DMS114 treated with DMSO at 0.1 percent for 48 hours (cell line): ENCODE results near the gene FBXL15.

Source experiments
- DNase-seq: peaks from one replicate; lab custom pipeline; 2025; ENCODE audit not compliant: unreplicated experiment; lab: John Stamatoyannopoulos, UW

FBXL15 gene

DNA sequence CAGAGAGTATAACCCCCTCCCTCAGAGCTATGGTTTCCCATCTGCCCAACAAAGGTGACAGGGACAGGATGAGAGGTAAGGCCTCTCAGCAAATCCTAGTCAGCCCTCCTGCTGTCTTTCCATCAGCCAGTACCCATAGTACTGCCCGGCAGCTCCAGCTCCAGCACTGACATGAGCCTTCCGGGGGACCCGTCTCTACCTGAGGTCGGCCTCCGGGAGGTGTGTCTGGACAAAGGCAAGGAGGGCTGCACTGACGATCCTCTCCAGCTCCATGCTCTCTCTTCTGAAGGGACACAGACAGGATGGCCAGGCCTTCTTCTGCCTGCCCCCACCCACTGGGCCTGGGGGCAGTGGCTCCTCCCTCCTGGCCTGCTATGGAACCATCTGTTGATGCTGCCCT, 4.3 kb downstream of the FBXL15 start:
- no peak for DNase-seq

DNA sequence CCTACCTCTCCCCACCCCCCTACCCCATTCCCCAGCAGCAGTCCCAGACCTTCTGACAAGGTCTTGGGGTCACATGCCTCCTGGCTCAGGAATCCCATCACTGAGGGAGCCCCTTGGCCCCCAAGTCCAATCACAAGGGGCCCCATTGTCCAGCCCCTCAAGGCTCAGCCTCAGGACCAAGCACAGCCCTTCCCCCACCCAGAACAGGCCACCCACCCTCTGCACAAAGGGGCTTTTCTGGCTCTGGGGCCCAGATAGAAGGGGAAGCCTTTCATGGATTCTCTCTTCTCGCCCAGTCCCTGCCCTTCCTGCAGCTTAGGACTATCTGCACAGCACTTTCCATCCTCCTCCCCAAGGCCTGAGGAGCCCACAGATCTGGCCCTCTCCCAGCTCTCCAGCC, 4.8 kb downstream of the FBXL15 start:
- no peak for DNase-seq

DNA sequence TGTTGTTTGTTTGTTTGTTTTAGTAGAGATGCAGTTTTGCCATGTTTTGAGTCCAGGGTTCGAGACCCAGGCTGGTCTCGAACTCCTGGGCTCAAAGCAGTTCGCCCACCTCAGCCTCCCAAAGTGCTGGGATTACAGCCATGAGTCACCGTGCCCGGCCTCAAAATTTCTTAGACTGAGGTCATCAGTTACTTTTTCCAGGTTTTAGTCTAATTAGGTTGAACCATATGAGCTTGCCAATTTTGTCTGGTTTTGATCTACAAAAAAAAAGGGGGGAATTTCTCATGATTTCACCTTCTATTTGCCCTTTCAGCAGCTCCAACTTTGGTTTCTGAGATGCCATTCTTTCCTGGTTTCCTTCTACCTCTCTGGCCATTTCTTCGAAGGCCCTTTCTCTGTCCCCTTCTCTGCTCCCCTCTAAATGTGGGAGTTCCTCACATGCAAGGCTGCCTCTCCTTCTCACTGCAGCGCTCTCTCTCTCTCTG, 6.2 kb downstream of the FBXL15 start:
- no peak for DNase-seq

GRCh38 chr10:102429468-102429867, 8.8 kb downstream of the FBXL15 start:
- no peak for DNase-seq

DNA sequence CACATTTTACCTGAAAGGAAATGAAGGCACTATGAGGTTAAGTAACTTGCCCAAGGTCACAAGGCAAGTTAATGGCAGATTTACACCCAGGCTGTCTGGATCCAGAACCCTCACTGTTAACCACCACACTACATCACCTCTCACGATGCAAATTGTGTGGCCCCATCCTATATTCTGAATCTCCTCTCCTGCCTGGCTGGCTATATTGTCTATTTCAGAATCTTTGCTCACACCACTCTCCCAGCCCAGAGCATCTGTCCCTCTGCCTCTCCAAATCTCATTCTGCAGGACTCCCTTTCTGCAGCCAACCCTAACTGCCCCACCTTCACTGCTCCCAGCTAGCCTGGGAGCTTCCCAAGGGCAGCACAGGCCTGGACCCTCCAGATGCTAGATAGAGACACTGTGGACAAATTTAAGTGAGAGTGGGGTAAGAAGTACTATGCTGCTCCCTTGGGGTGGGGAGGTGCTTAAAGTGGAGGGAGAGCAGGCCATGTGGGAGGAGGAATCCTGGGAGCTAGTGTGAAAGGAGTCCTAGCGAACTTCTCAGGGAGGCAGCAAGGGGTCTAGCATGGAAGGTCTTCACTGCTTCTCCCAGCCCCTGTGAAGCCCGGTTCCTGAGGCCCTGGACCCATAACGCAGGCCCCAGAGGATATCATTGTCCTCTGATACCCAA, 11.0 kb downstream of the FBXL15 start:
- peak; percentile 33 for DNase-seq

DNA sequence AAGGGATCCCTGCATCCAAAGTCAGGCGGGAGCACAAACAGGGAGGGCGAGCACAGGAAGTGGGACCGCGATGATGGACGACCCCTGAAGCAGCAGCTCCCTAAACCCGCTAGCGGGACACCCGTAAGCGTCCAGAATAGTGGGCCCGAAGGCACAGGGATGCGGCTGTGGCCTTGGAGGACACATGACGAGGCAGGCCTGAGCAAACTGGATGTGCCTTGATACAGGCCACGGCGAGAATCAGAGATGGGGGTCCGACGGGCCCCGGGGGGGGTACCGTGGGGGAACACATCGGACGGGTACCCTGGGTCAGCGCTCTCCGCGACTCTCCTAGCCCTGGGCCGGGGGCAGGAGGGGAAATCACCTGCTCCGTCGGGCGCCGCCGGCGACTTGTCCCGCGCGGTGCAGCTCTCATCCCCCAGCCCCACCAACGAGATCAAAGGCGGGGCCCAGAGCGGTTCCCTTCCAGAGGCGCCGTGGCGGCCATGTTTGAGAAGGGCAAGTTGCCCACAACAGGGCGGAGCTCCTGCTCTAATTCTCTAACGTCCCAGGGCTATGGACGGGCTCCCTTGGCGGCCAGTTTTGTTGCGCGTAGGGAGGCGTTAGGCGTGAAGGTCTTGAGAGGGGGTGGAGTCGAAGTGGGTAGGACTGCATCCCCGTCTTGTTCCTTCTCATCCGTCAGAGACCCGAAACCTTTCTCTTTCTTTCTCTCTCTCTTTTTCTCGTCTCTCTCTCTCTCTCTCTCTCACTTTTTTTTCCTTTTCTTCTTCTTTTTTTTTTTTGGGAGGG, 11.7 kb downstream of the FBXL15 start, which contains the start of gene CUEDC2:
Gene CUEDC2 (minus strand): TSS at position 413 of the 789 bp plus-strand sequence. CDS start 7,386 bp downstream, outside the sequence.
- peak; percentile 97 for DNase-seq

DNA sequence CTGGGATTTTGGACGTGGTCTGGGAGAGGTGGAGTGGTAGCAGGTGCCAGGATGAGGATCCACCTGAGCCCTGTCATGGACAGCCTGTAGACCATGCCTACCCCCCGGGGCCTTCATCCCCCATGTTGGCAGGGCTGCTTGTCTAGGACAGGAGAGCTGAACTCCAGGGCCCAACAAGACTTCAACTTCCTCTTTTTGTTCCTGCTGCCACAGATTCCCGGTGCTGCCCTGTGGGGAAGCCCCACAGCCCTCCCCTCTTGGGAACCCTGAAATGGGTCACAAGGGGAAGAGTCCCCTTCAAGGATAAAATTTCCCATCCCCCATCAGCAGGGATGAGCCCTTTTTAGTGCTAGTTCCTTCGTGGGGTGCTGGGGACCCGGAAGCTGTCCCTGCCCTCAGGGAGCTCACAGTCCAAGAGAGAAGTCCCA, 13.0 kb downstream of the FBXL15 start:
- DNase-seq: no peak

GRCh38 chr10:102434394-102435132, 13.9 kb downstream of the FBXL15 start:
- no peak for DNase-seq

DNA sequence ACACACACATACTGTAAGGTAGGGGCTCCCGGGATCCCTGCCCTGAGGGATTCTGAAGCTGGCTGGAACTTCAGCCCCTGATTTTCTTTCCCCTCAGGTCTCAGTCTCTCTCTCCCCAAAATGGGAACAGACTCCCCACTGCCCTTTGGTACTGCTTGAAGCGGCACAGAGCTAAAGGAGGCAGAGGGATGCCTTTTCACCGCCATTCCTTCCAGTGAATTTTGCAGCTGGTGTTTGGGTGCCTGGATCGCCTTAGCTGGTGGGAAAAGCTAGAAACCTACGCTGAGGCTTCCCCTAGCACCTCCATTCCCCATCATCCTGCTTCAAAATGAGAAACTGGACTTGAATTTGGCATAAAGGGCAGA, 14.5 kb downstream of the FBXL15 start:
- DNase-seq: no peak

DNA sequence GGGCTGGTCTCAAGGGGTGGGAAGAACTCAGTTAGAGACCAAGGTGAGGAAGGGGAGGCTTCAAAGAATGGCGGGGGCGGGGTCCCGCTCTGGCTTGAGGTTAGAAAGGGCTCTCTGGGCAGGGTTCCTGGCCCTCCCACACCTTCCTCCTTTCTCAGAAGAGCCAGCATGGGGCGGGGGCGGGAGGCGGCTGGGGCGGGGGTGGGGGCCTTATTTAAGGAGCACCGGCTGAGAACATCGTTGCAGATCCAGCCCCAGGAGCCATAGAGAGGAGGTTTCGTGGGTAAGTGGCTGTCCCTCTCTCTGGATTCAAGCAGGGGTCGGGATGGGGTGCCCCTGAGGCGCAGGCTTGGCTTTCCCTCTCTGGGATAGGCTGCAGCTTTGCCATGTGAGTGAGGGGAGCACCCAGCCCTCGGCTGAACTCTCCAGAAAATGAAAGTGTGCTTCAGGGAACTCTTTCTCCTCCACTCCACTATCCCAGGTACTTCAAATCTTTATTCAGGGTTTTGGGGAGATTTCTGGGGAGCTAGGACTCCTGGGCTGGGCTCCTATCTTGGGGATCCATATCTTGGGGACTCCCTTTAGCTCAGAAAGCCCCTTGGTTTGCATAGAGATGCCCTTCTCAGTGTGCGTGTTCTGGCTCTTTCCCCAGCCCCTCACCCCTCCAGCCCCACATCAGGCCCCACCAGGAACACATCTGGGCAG, 15.0 kb downstream of the FBXL15 start:
- no peak for DNase-seq

GRCh38 chr10:102436312-102436711, 15.7 kb downstream of the FBXL15 start:
- no peak for DNase-seq

- DNase-seq: no peak
These were observed 16.9 kb downstream of the FBXL15 start for GRCh38 chr10:102437515-102437914.

DNA sequence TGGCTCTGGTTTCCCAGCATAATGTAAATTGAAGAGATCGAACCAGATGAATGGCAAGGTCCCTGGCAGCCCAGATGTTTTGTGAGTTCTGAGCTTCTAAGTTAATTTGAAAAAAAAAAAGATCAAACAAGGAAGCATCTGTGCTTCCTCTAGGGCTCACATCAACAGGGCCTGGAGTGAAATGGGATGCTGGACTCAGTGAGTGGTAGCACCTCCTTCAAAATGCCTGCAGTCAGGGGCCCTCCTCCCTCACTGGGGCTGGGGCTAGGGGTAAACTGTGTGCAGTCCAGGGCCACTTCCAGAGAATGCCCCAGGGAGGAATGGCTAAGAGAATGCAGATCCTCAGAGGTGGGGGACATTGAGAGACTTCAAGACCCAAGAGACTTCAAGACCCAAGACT, 17.7 kb downstream of the FBXL15 start:
- DNase-seq: no peak

DNA sequence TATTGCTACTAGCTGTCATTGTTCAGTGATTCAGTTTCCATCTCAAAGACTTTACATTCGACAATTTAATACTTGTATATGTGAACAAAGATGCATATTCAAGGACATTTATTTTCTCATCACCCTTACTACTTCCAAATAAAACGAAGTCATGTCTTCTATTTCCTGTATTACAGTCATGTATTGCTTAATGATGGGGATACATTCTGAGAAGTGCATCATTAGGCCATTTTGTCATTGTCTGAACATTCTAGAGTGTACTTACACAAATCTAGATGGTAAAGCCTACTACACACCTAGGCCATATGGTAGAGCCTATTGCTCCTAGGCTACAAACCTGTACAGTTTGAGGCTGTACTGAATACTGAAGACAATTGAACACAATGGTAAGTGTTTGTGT, 24.2 kb downstream of the FBXL15 start:
- no peak for DNase-seq

- peak; percentile 29 for DNase-seq
These were observed 28.9 kb downstream of the FBXL15 start for GRCh38 chr10:102449321-102450123.

- DNase-seq: no peak
These were observed 29.4 kb downstream of the FBXL15 start for GRCh38 chr10:102450124-102450373.

DNA sequence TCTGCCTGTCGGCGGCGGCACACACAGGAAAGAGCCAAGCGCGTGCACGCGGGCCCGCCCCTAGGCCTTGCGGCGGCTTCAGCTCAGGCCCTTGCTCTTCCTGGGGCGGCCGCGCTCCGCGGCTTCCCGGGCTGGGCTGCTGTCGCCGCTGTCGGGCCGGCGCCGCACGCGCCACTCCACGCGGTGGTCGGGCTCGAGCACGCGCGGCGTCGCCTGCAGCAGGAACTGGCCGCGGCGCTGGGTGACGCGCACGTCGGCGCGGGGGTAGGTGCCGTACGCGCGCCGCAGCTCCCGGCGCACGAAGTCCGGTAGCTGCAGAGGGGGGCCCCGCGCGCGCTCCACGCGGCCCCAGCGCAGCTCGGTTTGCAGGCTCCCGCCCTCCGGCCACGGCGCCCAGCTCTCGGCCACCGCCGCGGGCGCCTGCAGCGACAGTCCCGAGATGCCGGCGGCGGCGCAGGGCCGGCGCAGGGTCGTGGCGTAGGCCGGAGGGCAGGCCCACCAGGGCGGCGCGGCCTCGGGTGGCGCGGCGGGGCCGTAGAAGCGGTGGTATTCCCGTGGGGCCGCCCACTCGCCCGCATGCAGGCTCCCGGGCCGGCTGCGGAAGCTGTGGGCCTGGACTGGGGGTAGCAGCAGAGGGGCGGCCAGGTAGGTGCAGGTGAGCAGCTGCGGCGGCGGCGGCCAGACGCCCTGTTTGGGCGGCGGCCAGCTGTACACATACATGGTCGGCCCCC, 29.9 kb downstream of the FBXL15 start:
- DNase-seq: peak; percentile 66

GRCh38 chr10:102451105-102451969, 30.7 kb downstream of the FBXL15 start, which contains the start of gene C10orf95:
C10orf95 (minus strand) TSS chr10:102451543; CDS start chr10:102451093, 450 bp downstream.
- DNase-seq: no peak
